AG09319 (cell line): Measurements from ENCODE around the gene GTPBP2.

Experiments
- DNase-seq: peaks from one replicate; pipeline ENCODE4 v3.0.0-alpha.2; 2010; ENCODE audit warnings: low read depth; ENCODE audit errors: extremely low read depth
- CTCF ChIP-seq: IDR thresholded peaks from 2 replicates; pipeline ENCODE4 v1.5.1; 2011; ENCODE audit warnings: low read depth, mild to moderate bottlenecking, inconsistent platforms, low read length, moderate library complexity

Gene GTPBP2

DNA sequence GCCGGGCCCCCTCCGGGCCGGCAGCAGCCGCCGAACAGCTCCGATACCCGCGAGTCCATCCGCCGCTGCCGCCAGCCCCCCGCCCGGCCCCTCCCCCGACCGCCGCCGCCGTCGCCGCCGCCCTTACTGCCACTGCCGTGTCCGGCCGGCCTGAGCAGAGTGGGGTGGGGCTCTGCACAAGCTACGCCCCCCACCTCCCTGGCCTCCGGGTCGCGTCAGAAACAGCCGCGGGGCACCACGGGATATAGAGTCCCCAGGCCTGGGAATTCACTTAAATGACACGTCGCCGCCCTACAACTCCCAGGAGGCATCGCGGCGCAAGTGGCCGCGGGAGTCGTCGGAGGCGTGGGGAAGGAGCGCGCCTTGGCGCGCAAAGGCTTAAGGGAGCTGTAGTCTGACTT, at the start of gene GTPBP2:
Gene GTPBP2 (minus strand): TSS at position 161 of the 401 bp plus-strand sequence. CDS start 102 bp downstream, at position 59.
- TF ChIP-seq CTCF: no peak
- peak; percentile 99 for DNase-seq

GRCh38 chr6:43678341-43678740, 49.3 kb upstream of the GTPBP2 start:
- no peak for DNase-seq
- no peak for TF ChIP-seq CTCF

DNA sequence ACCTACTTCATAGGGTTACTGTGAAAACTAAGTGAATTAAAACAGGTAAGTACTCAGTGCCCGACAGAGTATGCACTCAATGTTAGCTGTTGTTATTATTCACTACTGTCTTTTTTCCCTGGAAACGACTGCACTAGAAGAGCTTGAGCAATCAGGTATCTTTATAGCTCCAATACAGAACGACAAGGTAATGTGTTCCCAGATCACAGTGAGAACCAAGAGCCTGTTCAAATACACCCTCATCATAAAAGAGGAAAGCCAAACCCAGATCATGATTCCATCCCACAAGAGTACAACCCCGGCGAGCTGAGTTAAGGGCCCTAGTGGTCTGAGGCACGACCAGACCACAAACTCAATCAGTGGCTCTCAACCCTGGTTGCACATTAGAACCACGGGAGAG, 48.7 kb upstream of the GTPBP2 start:
- no peak for TF ChIP-seq CTCF
- DNase-seq: no peak

GRCh38 chr6:43676962-43677606, 48.0 kb upstream of the GTPBP2 start:
- TF ChIP-seq CTCF: no peak
- DNase-seq: no peak

GRCh38 chr6:43674921-43675320, 45.9 kb upstream of the GTPBP2 start:
- TF ChIP-seq CTCF: no peak
- DNase-seq: no peak

DNA sequence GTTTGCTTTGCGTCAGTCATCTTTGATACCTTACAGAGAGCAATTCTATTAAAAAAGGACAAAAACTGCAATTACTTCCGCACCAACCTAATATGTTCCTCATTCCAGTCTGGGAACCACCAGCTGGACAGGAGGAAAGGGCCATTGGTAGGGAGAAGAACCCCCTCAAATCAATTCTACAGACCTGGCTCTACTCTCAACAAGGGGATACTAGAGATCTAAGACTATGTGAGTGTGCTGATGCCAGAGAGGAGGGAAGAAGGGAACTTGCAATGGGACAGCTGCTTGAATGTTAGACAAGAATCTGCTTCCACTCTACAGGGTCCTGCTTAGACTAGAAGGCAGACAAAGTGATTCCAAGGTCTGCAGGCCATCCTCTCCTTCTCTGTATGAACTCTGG, 45.2 kb upstream of the GTPBP2 start:
- DNase-seq: no peak
- TF ChIP-seq CTCF: no peak

DNA sequence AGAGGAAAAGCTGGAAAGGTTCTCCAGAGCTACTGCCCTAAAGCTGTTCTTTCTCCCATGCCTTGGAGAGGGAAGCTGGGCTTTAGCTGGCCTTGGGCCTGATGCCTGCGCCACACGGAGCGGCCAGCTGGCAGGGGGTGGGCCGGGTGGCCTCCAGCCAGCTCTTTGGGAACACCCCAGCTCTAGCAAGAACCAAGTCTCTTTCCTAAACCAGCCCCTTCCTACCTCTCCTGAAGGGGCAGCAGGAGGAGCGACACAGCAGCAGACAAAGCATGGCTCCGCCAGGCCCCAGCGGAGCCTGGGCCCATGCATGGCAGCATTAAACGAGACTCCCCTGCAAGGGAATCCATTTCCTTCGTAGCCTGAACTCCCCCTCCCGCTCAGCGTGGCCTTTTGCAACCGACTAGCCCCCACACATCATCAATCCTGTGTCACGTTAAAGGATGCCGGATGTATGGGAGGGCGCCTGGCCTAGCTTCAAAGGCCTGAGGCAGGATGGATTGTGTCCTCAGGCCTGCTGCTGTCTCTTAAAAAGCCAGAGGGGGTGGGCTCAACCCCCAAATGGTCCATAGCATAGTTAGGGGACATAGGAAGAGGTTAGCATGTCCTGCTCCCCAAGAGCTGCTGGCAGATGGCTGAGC, 44.5 kb upstream of the GTPBP2 start:
- TF ChIP-seq CTCF: no peak
- no peak for DNase-seq
